Psoas muscle (tissue), 8 donors: ENCODE data around the gene SLC6A8. TPM values are rescaled to one million over a fixed set of nuclear protein-coding genes. Genes with fewer than 3 reads are reported as not detected.
"Not testable (repeated sequence)": the region's sequence is repeated elsewhere in the genome, so short reads cannot be mapped to it uniquely, and the experiment has no call there.

ENCODE experiments used
- ATAC-seq, 4 donors: fragments of 200-7000 bp; cut with Tn5 transposase; one replicate each; pipeline ENCODE4 v1.9.1; 2020; ENCODE audit warnings: moderate library complexity in 3 of 4, mild to moderate bottlenecking in 2 of 4
- DNase-seq, 2 donors: peaks; one replicate each; pipeline ENCODE4 v3.0.0-alpha.2; 2020
- H3K27ac ChIP-seq: fragments of 200-600 bp; one replicate; pipeline ENCODE4 v1.8.0; 2022
- H3K27me3 ChIP-seq, 3 donors: fragments of 200-600 bp in 1 of 3; one replicate each; pipeline versions ENCODE4 v1.6.1 to v1.8.0; 2013 to 2022; ENCODE audit warnings: low read length in 2 of 3, mild to moderate bottlenecking in 2 of 3, moderate library complexity in 1 of 3; ENCODE audit not compliant: insufficient read depth in 3 of 3
- H3K36me3 ChIP-seq, 2 donors: fragments of 200-600 bp in 1 of 2; one replicate each; pipeline versions ENCODE4 v1.6.1 to v1.8.0; 2013 to 2022; ENCODE audit warnings: low read depth in 1 of 2, mild to moderate bottlenecking in 1 of 2, moderate library complexity in 1 of 2; ENCODE audit not compliant: insufficient read depth in 1 of 2
- H3K4me1 ChIP-seq: fragments of 200-600 bp; one replicate; pipeline ENCODE4 v1.8.0; 2022
- H3K4me3 ChIP-seq: fragments of 200-600 bp; one replicate; pipeline ENCODE4 v1.8.0; 2022; ENCODE audit warnings: mild to moderate bottlenecking
- H3K9me3 ChIP-seq: fragments of 200-600 bp; one replicate; pipeline ENCODE4 v1.8.0; 2022
- WGBS, 3 donors: extraction: QIAGEN DNeasy Blood & Tissue Kit; methylation state at CpG; one replicate each; pipeline versions ENCODE4 v1.1.6 to v1.1.7; 2013; 5-methylcytosine and 5-hydroxymethylcytosine counted together
- intact Hi-C, 2 donors: fragments of 100-400 bp; cut with DNase I; formaldehyde crosslinking; loops; one replicate each; pipeline versions ENCODE4 v1.11.0 to v1.14.2; 2022
- polyA plus RNA-seq, 3 donors: library from polyadenylated mRNA; stranded (reverse); fragments of 200-250 nt; gene quantifications; one replicate each; pipeline ENCODE4 v1.2.3, GENCODE V29; 2013
- total RNA-seq, 4 donors: library from RNA; stranded (reverse); fragmentation: NEBNext Ultra II Directional in 2 of 4; extraction: Animal tissue kit (Norgen Biotek cat#: 25700) in 2 of 4; gene quantifications; one replicate each; pipeline versions ENCODE4 v1.2.1 to v1.2.4, GENCODE V29; 2021 to 2023
- TF ChIP-seq, protein P1 (sequence below): fragments of 200-600 bp; IDR thresholded peaks from one replicate; pipeline ENCODE4 v1.8.0; 2022; ENCODE audit warnings: antibody characterized with exemption
- donor health status: healthy with polysubstance abuse.
- donor health status: DM: no; HTN: no; CAD: no; lungs with moderate emphysema.
- donor health status: Bipolar disorder and iron deficiency.
- donor health status: healthy.
- donor health status: DM: yes; HTN: yes; CAD: no.
- donor health status: DM: no; HTN: no; CAD: no.
- donor health status: DM: no; HTN: no; CAD: no.
- donor health status: DM: yes; HTN: yes; CAD: no.

Gene SLC6A8
- total and polyA plus RNA-seq, 7 donors: 82.2 to 256 (median 104) TPM

DNA sequence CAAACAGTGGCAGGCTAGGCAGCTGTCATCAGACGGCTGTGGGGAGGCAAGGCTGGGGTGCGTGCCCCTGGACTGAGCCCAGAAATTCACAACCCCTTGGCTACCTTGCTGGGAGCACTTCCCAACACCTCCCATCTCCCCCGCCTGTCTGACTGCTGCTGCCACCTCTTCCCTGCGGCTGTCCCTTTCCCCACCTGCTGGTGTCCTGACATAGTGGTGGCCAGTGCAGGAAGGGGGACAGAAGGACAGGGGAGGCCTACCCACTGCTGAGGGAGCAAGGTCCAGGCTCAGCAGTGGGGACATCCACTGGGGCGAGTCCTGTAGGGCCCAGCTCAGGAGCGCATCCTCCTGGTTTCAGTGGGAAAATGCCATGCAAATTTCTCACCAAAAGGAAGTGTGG lies 40.4 kb downstream of the SLC6A8 start:
- Histone ChIP-seq H3K27me3 (peaks cover 0 to 4% (median 0%) of the 10 kb centered on the region in 3 donors), H3K36me3 (peaks cover 0 to 14% of the 10 kb centered on the region in 2 donors), H3K4me1 (peaks cover 30% of the 10 kb centered on the region), H3K9me3 (no peaks in the 10 kb centered on the region), H3K27ac (peak overlapping the region; percentile 85), H3K4me3 (peak overlapping the region; percentile 64)
- intact Hi-C loops: no loop called here
- DNase-seq (no peak), ATAC-seq (no peak)
- WGBS, 3 donors: 48 to 73% (median 51%) methylated on average over 6 of the region's 6 CpGs
- TF ChIP-seq, protein P1, sequence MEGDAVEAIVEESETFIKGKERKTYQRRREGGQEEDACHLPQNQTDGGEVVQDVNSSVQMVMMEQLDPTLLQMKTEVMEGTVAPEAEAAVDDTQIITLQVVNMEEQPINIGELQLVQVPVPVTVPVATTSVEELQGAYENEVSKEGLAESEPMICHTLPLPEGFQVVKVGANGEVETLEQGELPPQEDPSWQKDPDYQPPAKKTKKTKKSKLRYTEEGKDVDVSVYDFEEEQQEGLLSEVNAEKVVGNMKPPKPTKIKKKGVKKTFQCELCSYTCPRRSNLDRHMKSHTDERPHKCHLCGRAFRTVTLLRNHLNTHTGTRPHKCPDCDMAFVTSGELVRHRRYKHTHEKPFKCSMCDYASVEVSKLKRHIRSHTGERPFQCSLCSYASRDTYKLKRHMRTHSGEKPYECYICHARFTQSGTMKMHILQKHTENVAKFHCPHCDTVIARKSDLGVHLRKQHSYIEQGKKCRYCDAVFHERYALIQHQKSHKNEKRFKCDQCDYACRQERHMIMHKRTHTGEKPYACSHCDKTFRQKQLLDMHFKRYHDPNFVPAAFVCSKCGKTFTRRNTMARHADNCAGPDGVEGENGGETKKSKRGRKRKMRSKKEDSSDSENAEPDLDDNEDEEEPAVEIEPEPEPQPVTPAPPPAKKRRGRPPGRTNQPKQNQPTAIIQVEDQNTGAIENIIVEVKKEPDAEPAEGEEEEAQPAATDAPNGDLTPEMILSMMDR: no peak

DNA sequence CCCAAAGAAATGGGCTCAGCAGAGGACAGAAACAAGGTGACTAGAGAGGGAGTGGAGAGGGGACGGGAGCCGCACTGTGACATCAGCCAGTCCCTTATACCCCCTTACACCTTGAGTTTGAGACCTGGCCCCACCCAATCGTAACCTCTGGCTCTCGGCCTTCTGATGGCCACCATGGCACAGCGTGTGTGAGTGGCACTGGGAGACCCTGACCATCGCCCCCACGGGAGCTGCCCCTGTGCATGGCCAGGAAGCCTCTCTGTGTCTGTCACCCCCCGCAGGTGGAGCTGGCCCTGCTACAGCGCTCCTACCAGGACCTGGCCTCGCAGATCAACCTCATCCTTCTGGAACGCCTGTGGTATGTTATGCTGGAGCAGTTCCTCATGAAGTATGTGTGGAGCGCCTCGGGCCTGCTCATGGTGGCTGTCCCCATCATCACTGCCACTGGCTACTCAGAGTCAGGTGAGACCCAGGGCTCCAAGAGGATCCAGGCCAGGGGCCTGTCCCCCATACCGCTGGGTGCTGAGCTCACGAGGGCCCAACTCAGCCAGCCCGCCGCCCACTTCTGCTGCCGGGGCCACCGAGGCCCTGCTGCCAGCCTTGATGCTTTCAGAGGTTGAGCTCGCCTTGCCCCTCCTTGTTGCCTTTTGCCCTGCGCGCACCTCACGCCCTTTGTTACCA lies 41.4 kb downstream of the SLC6A8 start:
- WGBS, 3 donors: 91 to 93% (median 91%) methylated on average over 11 to 23 of the region's 23 CpGs
- Histone ChIP-seq H3K36me3 (peaks cover 0 to 14% of the 10 kb centered on the region in 2 donors), H3K4me1 (peaks cover 29% of the 10 kb centered on the region), H3K27me3 (peaks cover 0 to 4% (median 0%) of the 10 kb centered on the region in 3 donors), H3K27ac (no peak overlapping the region), H3K9me3 (no peaks in the 10 kb centered on the region), H3K4me3 (no peak overlapping the region)
- no peak for ATAC-seq
- no peak for DNase-seq
- TF ChIP-seq, protein P1: no peak
- intact Hi-C loops: no loop called here

DNA sequence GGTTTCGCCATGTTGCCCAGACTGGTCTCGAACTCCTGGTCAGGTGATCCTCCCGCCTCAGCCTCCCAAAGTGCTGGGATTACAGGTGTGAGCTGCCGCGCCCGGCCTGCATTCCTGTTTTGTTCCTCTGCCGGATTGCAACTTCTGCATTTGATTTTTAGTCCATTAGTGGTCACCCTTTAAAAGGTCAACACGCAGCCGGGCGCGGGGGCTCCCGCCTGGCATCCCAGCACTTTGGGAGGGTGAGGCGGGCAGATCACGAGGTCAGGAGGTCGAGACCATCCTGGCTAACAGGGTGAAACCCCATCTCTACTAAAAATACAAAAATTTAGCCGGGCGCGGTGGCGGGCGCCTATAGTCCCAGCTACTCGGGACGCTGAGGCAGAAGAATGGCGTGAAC lies 42.4 kb downstream of the SLC6A8 start:
- WGBS, 3 donors: 93 to 97% (median 96%) methylated on average over 18 to 23 of the region's 23 CpGs
- H3K36me3 ChIP-seq: peaks cover 0 to 14% of the 10 kb centered on the region in 2 donors
- ATAC-seq, H3K9me3 ChIP-seq, H3K27ac ChIP-seq, H3K27me3 ChIP-seq, intact Hi-C loops, H3K4me3 ChIP-seq, DNase-seq: not testable (repeated sequence)
- H3K4me1 ChIP-seq: peaks cover 29% of the 10 kb centered on the region

DNA sequence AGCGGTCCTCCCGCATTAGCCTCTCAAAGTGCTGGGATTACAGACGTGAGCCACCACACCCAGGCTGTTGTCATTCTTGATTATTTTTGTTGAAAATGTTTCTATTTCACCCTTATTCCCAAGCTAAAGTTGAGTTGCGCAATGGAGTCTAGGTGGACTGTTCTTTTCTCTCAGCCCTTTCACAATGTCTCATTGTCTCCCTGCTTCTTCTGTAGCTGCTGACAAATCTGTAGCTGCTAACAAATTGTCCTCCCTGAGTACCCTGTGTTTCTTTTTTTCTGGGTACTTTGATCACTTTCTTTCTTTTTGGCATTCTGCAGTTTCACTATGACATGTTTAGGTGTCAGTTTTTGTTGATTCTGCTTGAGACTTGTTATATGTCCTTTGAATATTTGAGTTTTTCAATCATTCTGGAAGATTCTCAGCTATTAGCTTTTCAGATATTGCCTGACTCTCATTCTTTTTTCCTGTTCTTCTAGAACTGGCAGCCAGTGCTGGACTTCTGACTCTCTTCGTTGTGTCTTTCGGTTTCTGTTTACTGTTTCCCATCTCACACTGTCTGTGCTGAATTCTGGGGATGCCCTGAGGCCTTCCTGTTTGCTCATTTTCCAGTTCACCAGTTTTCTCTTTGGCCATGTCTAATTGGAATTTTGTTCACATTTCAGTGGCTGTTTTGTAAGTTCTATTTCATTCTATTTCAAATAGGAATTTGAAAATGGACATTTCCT lies 43.6 kb downstream of the SLC6A8 start:
- intact Hi-C loops: no loop called here
- 79 to 94% (median 90%) methylated on average over 6 of the region's 6 CpGs for WGBS, 3 donors
- Histone ChIP-seq H3K27me3 (no peaks in the 10 kb centered on the region), H3K4me1 (peaks cover 20% of the 10 kb centered on the region), H3K36me3 (peaks cover 0 to 18% of the 10 kb centered on the region in 2 donors), H3K27ac (no peak overlapping the region), H3K4me3 (no peak overlapping the region), H3K9me3 (no peaks in the 10 kb centered on the region)
- no peak for DNase-seq
- ATAC-seq: no peak
- TF ChIP-seq, protein P1: no peak

DNA sequence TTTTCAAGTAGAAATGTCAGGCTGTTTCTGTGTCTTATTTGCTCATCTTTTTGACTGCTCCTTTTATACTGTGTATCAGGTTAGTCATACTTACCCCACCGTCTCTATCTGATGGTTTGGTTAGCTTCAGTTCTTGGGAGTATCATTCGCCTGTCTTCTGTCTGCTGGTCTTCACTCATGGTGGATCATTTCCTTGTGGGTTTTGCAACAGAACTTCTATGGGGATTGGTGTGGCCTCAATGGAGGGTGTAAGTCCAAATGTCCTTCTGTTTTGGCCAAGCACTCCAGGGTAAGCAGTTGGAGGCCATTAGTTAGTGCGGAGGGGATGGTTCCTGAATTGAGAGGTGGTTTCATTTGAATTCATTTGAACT lies 44.1 kb downstream of the SLC6A8 start:
- H3K4me1 ChIP-seq: peaks cover 20% of the 10 kb centered on the region
- TF ChIP-seq, protein P1: no peak
- 65 to 97% (median 86%) methylated on average over 3 of the region's 3 CpGs for WGBS, 3 donors
- H3K27me3 ChIP-seq: no peaks in the 10 kb centered on the region
- no peak overlapping the region for H3K27ac ChIP-seq
- no peak for ATAC-seq
- DNase-seq: no peak
- intact Hi-C loops: no loop called here
- H3K9me3 ChIP-seq: no peaks in the 10 kb centered on the region
- no peak overlapping the region for H3K4me3 ChIP-seq
- H3K36me3 ChIP-seq: peaks cover 0 to 24% of the 10 kb centered on the region in 2 donors
